H1 (cell line): ENCODE measurements around the gene RNF157. TPM values are rescaled to one million over a fixed set of nuclear protein-coding genes. Genes with fewer than 3 reads are reported as not detected.
A peak's percentile ranks its signal among the peaks of the same experiment; 100 is the strongest.

Experiments
- CTCF ChIA-PET: fragments of 300-600 bp; sonication (Branson Sonifier 250); formaldehyde crosslinking; loops from one replicate; lab custom pipeline; 2021; ENCODE audit not compliant: partially characterized antibody; lab: Charles Lee
- POLR2A ChIA-PET: fragments of 300-600 bp; sonication (Branson Sonifier 250); formaldehyde crosslinking; loops from one replicate; lab custom pipeline; 2021; ENCODE audit warnings: inconsistent platforms; ENCODE audit not compliant: partially characterized antibody; lab: Charles Lee
- DNase-seq, 2 experiments: peaks; one replicate each; pipeline versions ENCODE4 v3.0.0 to v3.0.0-alpha.2; 2010 to 2022; ENCODE audit warnings: low spot score in 2 of 2, low read depth in 1 of 2, mixed read lengths in 1 of 2
- FAIRE-seq: peaks from 2 replicates; lab custom pipeline; 2011; peaks lifted over from hg19 to GRCh38; lab: Jason Lieb, UNC
- H2AFZ ChIP-seq: 2 replicates; pipeline ENCODE4 v1.8.1; 2012; ENCODE audit warnings: low read length, inconsistent platforms
- H2AK5ac ChIP-seq: 2 replicates; pipeline ENCODE4 v1.6.1; 2013; ENCODE audit warnings: low read depth, low read length
- H2BK120ac ChIP-seq: replicated peaks from 2 replicates; pipeline ENCODE3; 2013; ENCODE audit warnings: low read depth, low read length, inconsistent platforms
- H2BK12ac ChIP-seq: 2 replicates; pipeline ENCODE4 v1.6.1; 2013; ENCODE audit warnings: low read depth, low read length
- H2BK15ac ChIP-seq: 2 replicates; pipeline ENCODE4 v1.6.1; 2013; ENCODE audit warnings: low read length
- H2BK20ac ChIP-seq: 2 replicates; pipeline ENCODE4 v1.6.1; 2013; ENCODE audit warnings: low read length
- H2BK5ac ChIP-seq: 2 replicates; pipeline ENCODE4 v1.6.1; 2013; ENCODE audit warnings: low read depth, low read length
- H3K14ac ChIP-seq: 2 replicates; pipeline ENCODE4 v1.6.1; 2013; ENCODE audit warnings: inconsistent platforms; ENCODE audit not compliant: insufficient read length
- H3K18ac ChIP-seq: 2 replicates; pipeline ENCODE4 v1.6.1; 2013; ENCODE audit warnings: low read length; ENCODE audit errors: extremely low read depth
- H3K23ac ChIP-seq: 2 replicates; pipeline ENCODE4 v1.6.1; 2013; ENCODE audit warnings: inconsistent platforms; ENCODE audit not compliant: insufficient read length
- H3K23me2 ChIP-seq: 2 replicates; pipeline ENCODE4 v1.6.1; 2013; ENCODE audit warnings: low read depth, low read length
- H3K27ac ChIP-seq: 2 replicates; pipeline ENCODE4 v1.6.1; 2011; ENCODE audit warnings: low read depth, low read length, inconsistent platforms
- H3K27me3 ChIP-seq, 4 experiments: replicated peaks in 1 of 4; 1 replicate in 1 of 4; 2 replicates in 3 of 4; pipeline versions ENCODE4 v1.6.1 to v1.8.1; 2011 to 2013; ENCODE audit warnings: low read length in 3 of 4, mild to moderate bottlenecking in 3 of 4, inconsistent platforms in 2 of 4, mixed read lengths in 2 of 4, moderate library complexity in 1 of 4; ENCODE audit not compliant: control insufficient read depth in 3 of 4, insufficient read depth in 3 of 4; ENCODE audit errors: extremely low read depth in 1 of 4
- H3K36me3 ChIP-seq, 4 experiments: 2 replicates each; pipeline versions ENCODE4 v1.6.1 to v1.8.1; 2011 to 2013; ENCODE audit warnings: mild to moderate bottlenecking in 4 of 4, low read length in 3 of 4, moderate library complexity in 2 of 4, control low read depth in 1 of 4, inconsistent platforms in 1 of 4; ENCODE audit not compliant: insufficient read depth in 4 of 4, control insufficient read depth in 2 of 4
- H3K4ac ChIP-seq: replicated peaks from 2 replicates; pipeline ENCODE3; 2013; ENCODE audit warnings: low read length, low read depth, mixed read lengths, inconsistent platforms; ENCODE audit not compliant: insufficient read length
- H3K4me1 ChIP-seq, 4 experiments: replicated peaks in 1 of 4; 1 replicate in 1 of 4; 2 replicates in 3 of 4; pipeline versions ENCODE4 v1.6.1 to v1.8.1; 2011 to 2013; ENCODE audit warnings: low read length in 3 of 4, inconsistent platforms in 2 of 4, mixed read lengths in 1 of 4; ENCODE audit not compliant: insufficient read depth in 4 of 4, control insufficient read depth in 3 of 4
- H3K4me2 ChIP-seq, 2 experiments: 2 replicates each; pipeline versions ENCODE4 v1.6.1 to v1.8.1; 2011 to 2013; ENCODE audit warnings: low read depth in 2 of 2, low read length in 2 of 2, control low read depth in 1 of 2, inconsistent platforms in 1 of 2, mild to moderate bottlenecking in 1 of 2; ENCODE audit not compliant: insufficient read depth in 1 of 2
- H3K4me3 ChIP-seq, 4 experiments: fragments of 200-600, 300-600 bp in 1 of 4; sonication (generic), shearing (Covaris generic), sonication (Bioruptor Twin) in 1 of 4; 2 replicates each; pipeline versions ENCODE4 v1.5.1 to v1.8.1; 2011 to 2016; ENCODE audit warnings: low read length in 4 of 4, low read depth in 3 of 4, control low read depth in 2 of 4, inconsistent platforms in 2 of 4, mild to moderate bottlenecking in 2 of 4, mixed read lengths in 1 of 4, moderate library complexity in 1 of 4; ENCODE audit not compliant: insufficient read depth in 2 of 4; ENCODE audit errors: extremely low read depth in 1 of 4
- H3K56ac ChIP-seq: replicated peaks from 2 replicates; pipeline ENCODE3; 2013; ENCODE audit warnings: low read depth, mild to moderate bottlenecking, mixed read lengths, low read length, inconsistent platforms; ENCODE audit not compliant: insufficient read length
- H3K79me1 ChIP-seq: 2 replicates; pipeline ENCODE4 v1.6.1; 2013; ENCODE audit warnings: low read depth, low read length, control low read depth
- H3K79me2 ChIP-seq, 2 experiments: 2 replicates each; pipeline versions ENCODE4 v1.6.1 to v1.8.1; 2012 to 2013; ENCODE audit warnings: low read length in 2 of 2, mild to moderate bottlenecking in 2 of 2, inconsistent platforms in 1 of 2; ENCODE audit not compliant: insufficient read depth in 2 of 2, control insufficient read depth in 1 of 2
- H3K9ac ChIP-seq, 4 experiments: replicated peaks in 1 of 4; 1 replicate in 1 of 4; 2 replicates in 3 of 4; pipeline versions ENCODE4 v1.6.1 to v1.8.1; 2011 to 2013; ENCODE audit warnings: low read depth in 3 of 4, low read length in 3 of 4, control low read depth in 2 of 4, mild to moderate bottlenecking in 2 of 4, moderate library complexity in 2 of 4, inconsistent platforms in 1 of 4; ENCODE audit errors: extremely low read depth in 1 of 4
- H3K9me3 ChIP-seq, 2 experiments: 2 replicates each; pipeline versions ENCODE4 v1.6.1 to v1.8.1; 2012 to 2013; ENCODE audit warnings: mild to moderate bottlenecking in 2 of 2, moderate library complexity in 2 of 2, control low read depth in 1 of 2, inconsistent platforms in 1 of 2, low read depth in 1 of 2, low read length in 1 of 2, mixed read lengths in 1 of 2; ENCODE audit not compliant: insufficient read depth in 2 of 2
- H4K20me1 ChIP-seq, 2 experiments: replicated peaks in 1 of 2; 2 replicates each; pipeline versions ENCODE3 to v1.8.1; 2011 to 2013; ENCODE audit warnings: inconsistent platforms in 2 of 2, low read length in 2 of 2, mild to moderate bottlenecking in 1 of 2; ENCODE audit not compliant: insufficient read depth in 2 of 2, control insufficient read depth in 1 of 2
- H4K5ac ChIP-seq: 2 replicates; pipeline ENCODE4 v1.6.1; 2013; ENCODE audit warnings: low read length, low read depth, mixed read lengths, inconsistent platforms; ENCODE audit not compliant: insufficient read length
- H4K8ac ChIP-seq: 2 replicates; pipeline ENCODE4 v1.8.0; 2013; ENCODE audit warnings: mild to moderate bottlenecking, moderate library complexity, low read length, inconsistent platforms; ENCODE audit not compliant: insufficient read depth; ENCODE audit errors: extremely low read depth
- H4K91ac ChIP-seq: replicated peaks from 2 replicates; pipeline ENCODE3; 2013; ENCODE audit warnings: low read length, mixed read lengths, inconsistent platforms; ENCODE audit not compliant: insufficient read length
- CEBPB ChIP-seq: IDR thresholded peaks from 2 replicates; pipeline ENCODE4 v1.6.1; 2012; ENCODE audit warnings: low read depth, low read length
- EZH2 ChIP-seq: fragments of 200-600 bp; sonication (generic); IDR thresholded peaks from 2 replicates; pipeline ENCODE4 v1.7.1; 2012; ENCODE audit warnings: low read depth, mild to moderate bottlenecking, moderate library complexity, low read length, inconsistent platforms; ENCODE audit not compliant: severe bottlenecking
- FOSL1 ChIP-seq: IDR thresholded peaks from 2 replicates; pipeline ENCODE4 v1.6.1; 2011; ENCODE audit warnings: mild to moderate bottlenecking, low read depth, low read length, moderate library complexity; ENCODE audit not compliant: insufficient read depth
- GABPA ChIP-seq: IDR thresholded peaks from 2 replicates; pipeline ENCODE4 v1.6.1; 2011; ENCODE audit warnings: mild to moderate bottlenecking, low read length, moderate library complexity, borderline replicate concordance; ENCODE audit not compliant: insufficient read depth
- POLR2A ChIP-seq, 2 experiments: IDR thresholded peaks; 1 replicate in 1 of 2; 2 replicates in 1 of 2; pipeline ENCODE4 v1.6.1; 2011; ENCODE audit warnings: low read depth in 2 of 2, low read length in 2 of 2, mild to moderate bottlenecking in 2 of 2; ENCODE audit errors: control extremely low read depth in 1 of 2
- RAD21 ChIP-seq, 2 experiments: IDR thresholded peaks in 1 of 2; conservative IDR thresholded peaks in 1 of 2; 2 replicates each; pipeline ENCODE4 v1.6.1; 2011; ENCODE audit warnings: low read depth in 2 of 2, low read length in 2 of 2, improper control_type of control experiment in 1 of 2, inconsistent platforms in 1 of 2, mild to moderate bottlenecking in 1 of 2, moderate library complexity in 1 of 2
- SIX5 ChIP-seq: IDR thresholded peaks from 2 replicates; pipeline ENCODE4 v1.6.1; 2011; ENCODE audit warnings: mild to moderate bottlenecking, low read depth, low read length
- SP1 ChIP-seq: IDR thresholded peaks from 2 replicates; pipeline ENCODE4 v1.6.1; 2011; ENCODE audit warnings: low read depth, low read length
- TCF12 ChIP-seq: IDR thresholded peaks from 2 replicates; pipeline ENCODE4 v1.6.1; 2011; ENCODE audit warnings: low read depth, mild to moderate bottlenecking, low read length
- WGBS, 2 experiments: shearing (Covaris generic) in 1 of 2; methylation state at CpG; one replicate each; pipeline versions ENCODE4 v1.1.6 to v1.1.7; 2013 to 2015; ENCODE audit warnings: low lambda C conversion rate in 2 of 2, mixed read lengths in 2 of 2, inconsistent platforms in 1 of 2, low coverage in 1 of 2, missing lambda C conversion rate in 1 of 2; ENCODE audit not compliant: insufficient replicate concordance in 2 of 2, insufficient coverage in 1 of 2, insufficient read length in 1 of 2; ENCODE audit errors: extremely low coverage in 1 of 2, missing lambda C conversion rate in 1 of 2; 5-methylcytosine and 5-hydroxymethylcytosine counted together
- polyA plus RNA-seq, 7 experiments: library from polyadenylated mRNA; depleted of rRNA in 3 of 7; stranded (reverse) in 5 of 7; unstranded in 2 of 7; fragments of >200 nt in 5 of 7; fragments of 200-250 nt in 2 of 7; gene quantifications; 1 replicate in 5 of 7; 2 replicates in 1 of 7; 4 replicates in 1 of 7; pipeline versions ENCODE4 v1.2.1 to v1.2.3, GENCODE V29; 2011 to 2013; ENCODE audit warnings: missing spikeins in 2 of 7, mixed read lengths in 2 of 7
- total RNA-seq: library from RNA; stranded (reverse); fragmentation: NEBNext Ultra II Directional; extraction: Animal tissue kit (Norgen Biotek cat#: 25700); gene quantifications from 2 replicates; pipeline ENCODE4 v1.2.1, GENCODE V29; 2021
- TF ChIP-seq, protein P1 (sequence below): IDR thresholded peaks from 2 replicates; pipeline ENCODE4 v1.6.1; 2012; ENCODE audit warnings: inconsistent platforms
- TF ChIP-seq, protein P2 (sequence below): IDR thresholded peaks from 2 replicates; pipeline ENCODE4 v1.6.1; 2011; ENCODE audit warnings: low read length, improper control_type of control experiment
- TF ChIP-seq, protein P3 (sequence below): IDR thresholded peaks from 2 replicates; pipeline ENCODE4 v1.6.1; 2011; ENCODE audit warnings: low read depth, mild to moderate bottlenecking, low read length; ENCODE audit not compliant: insufficient read depth

RNF157 gene
- total and polyA plus RNA-seq, 2 of the 8 experiments (the other 6 are each of a cell fraction or from before 2014, with no cell fraction given): 13.4 to 16.7 TPM

DNA sequence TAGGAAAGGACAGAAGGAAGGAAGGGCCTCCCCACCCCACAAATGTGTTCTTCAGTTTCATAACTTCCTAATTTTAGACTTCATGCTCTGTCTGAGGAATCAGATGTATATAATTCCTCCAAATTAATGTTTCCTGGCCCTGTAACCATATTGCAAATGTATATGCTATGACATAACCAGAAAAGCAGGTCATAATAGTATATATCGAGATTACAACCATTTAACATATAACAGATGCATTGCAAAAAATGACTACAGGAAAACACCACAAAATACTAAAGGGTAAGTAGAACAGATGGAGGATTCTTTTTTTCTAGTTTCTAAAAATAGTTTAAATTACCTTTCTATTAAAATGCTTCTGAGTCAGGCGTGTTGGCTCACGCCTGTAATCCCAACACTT lies 133.6 kb downstream of the RNF157 start:
- peak overlapping the region; percentile 26; the same call in 1 of the 2 replicates for H2BK5ac ChIP-seq
- no peak overlapping the region for H2AK5ac ChIP-seq
- no peak overlapping the region for H2BK15ac ChIP-seq
- H3K4me1 ChIP-seq: peaks cover 6 to 16% (median 9%) of the 10 kb centered on the region in 4 experiments; a peak in 6 of 7 replicates
- peaks cover 5 to 8% of the 10 kb centered on the region in 2 experiments; a peak in 3 of 4 replicates for H3K79me2 ChIP-seq
- H2BK20ac ChIP-seq: no peak overlapping the region
- H4K20me1 ChIP-seq: no peaks in the 10 kb centered on the region
- peak overlapping the region; percentile 84 for H3K14ac ChIP-seq
- no peak overlapping the region for H3K4ac ChIP-seq
- H3K23ac ChIP-seq: no peak overlapping the region
- DNase-seq: no peak
- H3K27ac ChIP-seq: no peak overlapping the region
- no peak for TF ChIP-seq SP1
- no peak for TF ChIP-seq CEBPB
- no peak for TF ChIP-seq RAD21 (IDR thresholded peaks at IDR 0.05 in 1 of 2, conservative IDR thresholded peaks at IDR 0.05 in 1 of 2; ENCODE audit: low read depth in 2 of 2, low read length in 2 of 2)
- TF ChIP-seq SIX5: no peak
- TF ChIP-seq TCF12: no peak
- TF ChIP-seq POLR2A (IDR thresholded peaks at IDR 0.05; ENCODE audit: control extremely low read depth in 1 of 2, low read depth in 2 of 2, low read length in 2 of 2): no peak
- no peak for TF ChIP-seq EZH2
- TF ChIP-seq, protein P1, sequence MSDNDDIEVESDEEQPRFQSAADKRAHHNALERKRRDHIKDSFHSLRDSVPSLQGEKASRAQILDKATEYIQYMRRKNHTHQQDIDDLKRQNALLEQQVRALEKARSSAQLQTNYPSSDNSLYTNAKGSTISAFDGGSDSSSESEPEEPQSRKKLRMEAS: no peak
- TF ChIP-seq, protein P2, sequence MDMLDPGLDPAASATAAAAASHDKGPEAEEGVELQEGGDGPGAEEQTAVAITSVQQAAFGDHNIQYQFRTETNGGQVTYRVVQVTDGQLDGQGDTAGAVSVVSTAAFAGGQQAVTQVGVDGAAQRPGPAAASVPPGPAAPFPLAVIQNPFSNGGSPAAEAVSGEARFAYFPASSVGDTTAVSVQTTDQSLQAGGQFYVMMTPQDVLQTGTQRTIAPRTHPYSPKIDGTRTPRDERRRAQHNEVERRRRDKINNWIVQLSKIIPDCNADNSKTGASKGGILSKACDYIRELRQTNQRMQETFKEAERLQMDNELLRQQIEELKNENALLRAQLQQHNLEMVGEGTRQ: no peak
- TF ChIP-seq, protein P3, sequence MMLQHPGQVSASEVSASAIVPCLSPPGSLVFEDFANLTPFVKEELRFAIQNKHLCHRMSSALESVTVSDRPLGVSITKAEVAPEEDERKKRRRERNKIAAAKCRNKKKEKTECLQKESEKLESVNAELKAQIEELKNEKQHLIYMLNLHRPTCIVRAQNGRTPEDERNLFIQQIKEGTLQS: no peak
- TF ChIP-seq GABPA: no peak
- no peak for TF ChIP-seq FOSL1
- no peak overlapping the region for H3K4me3 ChIP-seq
- no peak overlapping the region for H3K9ac ChIP-seq
- no peak overlapping the region for H4K91ac ChIP-seq
- peak overlapping the region in 1 of 2 experiments; percentile 47; a peak in 3 of 4 replicates for H3K4me2 ChIP-seq
- no peak overlapping the region for H4K8ac ChIP-seq
- ChIA-PET CTCF (interaction anchor here (0.7 to 41.5 kb wide), 12 partner anchors 8 to 563 kb away, joined by 3 to 778 read pairs (median 4); partner anchors contain the start of genes CDK3 and FOXJ1), POLR2A (interaction anchor here (0.6 to 0.8 kb wide), 2 partner anchors 27 to 118 kb away, joined by 3 to 4 read pairs; partner anchors contain the start of gene ZACN)
- no peak for FAIRE-seq
- H2BK120ac ChIP-seq: no peak overlapping the region
- H3K36me3 ChIP-seq: peaks cover under 1% of the 10 kb centered on the region in 4 experiments; a peak in 4 of 8 replicates
- H3K18ac ChIP-seq: no peak overlapping the region
- H3K23me2 ChIP-seq: peaks cover 9% of the 10 kb centered on the region; the same call in 1 of the 2 replicates
- no peaks in the 10 kb centered on the region for H3K9me3 ChIP-seq
- H3K79me1 ChIP-seq: peaks cover 8% of the 10 kb centered on the region
- H2AFZ ChIP-seq: no peak overlapping the region
- H4K5ac ChIP-seq: peak overlapping the region; percentile 87
- H3K27me3 ChIP-seq: no peaks in the 10 kb centered on the region
- WGBS, 2 experiments: 97% methylated on average over 3 of the region's 3 CpGs; no CpG with 5 or more reads in 1 of the 2 experiments
- H3K56ac ChIP-seq: no peak overlapping the region
- H2BK12ac ChIP-seq: no peak overlapping the region
